Mesenchymal stem cell (in vitro differentiated cells and primary cell): ENCODE data around the gene PDPN.

ENCODE experiments used
- DNase-seq: peaks from one replicate; pipeline ENCODE4 v3.0.0-alpha.2; 2013
- H2AFZ ChIP-seq: one replicate; pipeline ENCODE4 v1.6.1; 2013; ENCODE audit warnings: low read depth, mild to moderate bottlenecking, control low read depth, inconsistent platforms, low read length, moderate library complexity
- H2AK5ac ChIP-seq: 2 replicates; pipeline ENCODE4 v1.6.1; 2013; ENCODE audit warnings: low read length, moderate library complexity, mild to moderate bottlenecking, inconsistent platforms; ENCODE audit not compliant: severe bottlenecking
- H2BK120ac ChIP-seq: one replicate; pipeline ENCODE4 v1.6.1; 2013; ENCODE audit warnings: low read depth, mild to moderate bottlenecking, inconsistent platforms, low read length, moderate library complexity
- H2BK12ac ChIP-seq, 2 experiments: one replicate each; pipeline ENCODE4 v1.6.1; 2013; ENCODE audit warnings: inconsistent platforms in 2 of 2, low read length in 2 of 2, mild to moderate bottlenecking in 2 of 2, moderate library complexity in 2 of 2, control low read depth in 1 of 2
- H2BK15ac ChIP-seq: one replicate; pipeline ENCODE4 v1.6.1; 2013; ENCODE audit warnings: mild to moderate bottlenecking, low read depth, inconsistent platforms; ENCODE audit not compliant: poor library complexity, severe bottlenecking
- H2BK5ac ChIP-seq: 2 replicates; pipeline ENCODE4 v1.6.1; 2013; ENCODE audit warnings: low read depth, mild to moderate bottlenecking, low read length, control low read depth, inconsistent platforms; ENCODE audit not compliant: poor library complexity, severe bottlenecking
- H3K14ac ChIP-seq, 2 experiments: one replicate each; pipeline ENCODE4 v1.6.1; 2013; ENCODE audit warnings: inconsistent platforms in 2 of 2, low read length in 2 of 2, control low read depth in 1 of 2, mild to moderate bottlenecking in 1 of 2, moderate library complexity in 1 of 2
- H3K18ac ChIP-seq, 2 experiments: one replicate each; pipeline ENCODE4 v1.6.1; 2013; ENCODE audit warnings: inconsistent platforms in 2 of 2, low read length in 2 of 2, control low read depth in 1 of 2, low read depth in 1 of 2, mild to moderate bottlenecking in 1 of 2
- H3K23ac ChIP-seq, 2 experiments: one replicate each; pipeline ENCODE4 v1.6.1; 2013; ENCODE audit warnings: inconsistent platforms in 2 of 2, low read length in 2 of 2, mild to moderate bottlenecking in 2 of 2, moderate library complexity in 2 of 2, control low read depth in 1 of 2
- H3K27ac ChIP-seq: 2 replicates; pipeline ENCODE4 v1.5.1; 2013; ENCODE audit warnings: mild to moderate bottlenecking, moderate library complexity, low read length, control low read depth, inconsistent platforms; ENCODE audit not compliant: poor library complexity, severe bottlenecking
- H3K27me3 ChIP-seq, 2 experiments: 2 replicates each; pipeline versions ENCODE4 v1.6.1 to v1.7.0; 2013; ENCODE audit warnings: low read length in 2 of 2, mild to moderate bottlenecking in 2 of 2, moderate library complexity in 2 of 2, control low read depth in 1 of 2, inconsistent platforms in 1 of 2; ENCODE audit not compliant: control insufficient read depth in 1 of 2, insufficient read depth in 1 of 2
- H3K36me3 ChIP-seq, 2 experiments: 2 replicates each; pipeline versions ENCODE4 v1.6.1 to v1.7.0; 2013; ENCODE audit warnings: low read length in 2 of 2, control low read depth in 1 of 2, inconsistent platforms in 1 of 2, low read depth in 1 of 2, mild to moderate bottlenecking in 1 of 2; ENCODE audit not compliant: insufficient read depth in 2 of 2, control insufficient read depth in 1 of 2
- H3K4ac ChIP-seq, 2 experiments: one replicate each; pipeline ENCODE4 v1.6.1; 2013; ENCODE audit warnings: inconsistent platforms in 2 of 2, low read length in 2 of 2, mild to moderate bottlenecking in 2 of 2, moderate library complexity in 2 of 2, control low read depth in 1 of 2, low read depth in 1 of 2
- H3K4me1 ChIP-seq: 2 replicates; pipeline ENCODE4 v1.6.1; 2013; ENCODE audit warnings: low read depth, low read length, control low read depth; ENCODE audit not compliant: control insufficient read depth, insufficient read depth
- H3K4me2 ChIP-seq: 2 replicates; pipeline ENCODE4 v1.6.1; 2013; ENCODE audit warnings: low read length, mild to moderate bottlenecking, inconsistent platforms; ENCODE audit not compliant: poor library complexity, severe bottlenecking
- H3K4me3 ChIP-seq, 2 experiments: 2 replicates each; pipeline versions ENCODE4 v1.5.1 to v1.7.0; 2013; ENCODE audit warnings: low read length in 2 of 2, mild to moderate bottlenecking in 2 of 2, control low read depth in 1 of 2, low read depth in 1 of 2; ENCODE audit not compliant: insufficient read depth in 1 of 2
- H3K79me1 ChIP-seq: replicated peaks from 2 replicates; pipeline ENCODE4 v1.6.1; 2013; ENCODE audit warnings: mild to moderate bottlenecking, control low read depth, low read length, inconsistent platforms; ENCODE audit not compliant: poor library complexity, severe bottlenecking
- H3K9ac ChIP-seq: 2 replicates; pipeline ENCODE4 v1.7.0; 2013; ENCODE audit warnings: mild to moderate bottlenecking, low read length, moderate library complexity
- H3K9me3 ChIP-seq: 2 replicates; pipeline ENCODE4 v1.7.0; 2013; ENCODE audit warnings: mild to moderate bottlenecking, low read length; ENCODE audit not compliant: control insufficient read depth
- H4K8ac ChIP-seq: one replicate; pipeline ENCODE4 v1.6.1; 2013; ENCODE audit warnings: inconsistent platforms, mild to moderate bottlenecking, low read length, moderate library complexity
- H4K91ac ChIP-seq: one replicate; pipeline ENCODE4 v1.6.1; 2013; ENCODE audit warnings: mild to moderate bottlenecking, low read length, inconsistent platforms
- WGBS: methylation state at CpG from one replicate; pipeline ENCODE4 v1.1.7; 2013; ENCODE audit warnings: mixed read lengths; 5-methylcytosine and 5-hydroxymethylcytosine counted together

PDPN gene

GRCh38 chr1:13544221-13544556 lies 39.4 kb upstream of the PDPN start:
- H2AK5ac ChIP-seq = no peak overlapping the region
- H2AFZ ChIP-seq = no peak overlapping the region
- no peak overlapping the region for H3K27ac ChIP-seq
- no peak overlapping the region for H3K18ac ChIP-seq
- H3K4ac ChIP-seq = no peak overlapping the region
- 69% methylated on average over 5 of the region's 5 CpGs for WGBS
- peaks cover 0 to 13% of the 10 kb centered on the region in 2 experiments for H3K27me3 ChIP-seq
- no peak for DNase-seq
- no peak overlapping the region for H2BK120ac ChIP-seq
- no peak overlapping the region for H3K4me2 ChIP-seq
- H4K91ac ChIP-seq = no peak overlapping the region
- no peaks in the 10 kb centered on the region for H3K4me1 ChIP-seq
- H3K14ac ChIP-seq = no peak overlapping the region
- no peak overlapping the region for H4K8ac ChIP-seq
- no peaks in the 10 kb centered on the region for H3K36me3 ChIP-seq
- H2BK5ac ChIP-seq = no peak overlapping the region
- no peaks in the 10 kb centered on the region for H3K9me3 ChIP-seq
- no peak overlapping the region for H3K23ac ChIP-seq
- H3K4me3 ChIP-seq = no peak overlapping the region
- no peak overlapping the region for H3K9ac ChIP-seq
- H2BK12ac ChIP-seq = no peak overlapping the region
- H3K79me1 ChIP-seq = no peaks in the 10 kb centered on the region
- no peak overlapping the region for H2BK15ac ChIP-seq

GRCh38 chr1:13546791-13547190 lies 36.8 kb upstream of the PDPN start:
- no peak overlapping the region for H3K4me2 ChIP-seq
- no peaks in the 10 kb centered on the region for H3K9me3 ChIP-seq
- no peak overlapping the region for H2BK120ac ChIP-seq
- H2BK15ac ChIP-seq = no peak overlapping the region
- no peak overlapping the region for H2AFZ ChIP-seq
- H3K14ac ChIP-seq = no peak overlapping the region
- H4K91ac ChIP-seq = no peak overlapping the region
- H3K36me3 ChIP-seq = no peaks in the 10 kb centered on the region
- no peak overlapping the region for H3K23ac ChIP-seq
- WGBS = 71% methylated on average over 3 of the region's 3 CpGs
- no peak overlapping the region for H3K27ac ChIP-seq
- H3K4me1 ChIP-seq = no peaks in the 10 kb centered on the region
- no peak overlapping the region for H2BK12ac ChIP-seq
- H4K8ac ChIP-seq = no peak overlapping the region
- no peak for DNase-seq
- H3K79me1 ChIP-seq = no peaks in the 10 kb centered on the region
- no peak overlapping the region for H3K9ac ChIP-seq
- no peak overlapping the region for H3K4ac ChIP-seq
- no peak overlapping the region for H3K4me3 ChIP-seq
- no peaks in the 10 kb centered on the region for H3K27me3 ChIP-seq
- no peak overlapping the region for H3K18ac ChIP-seq
- no peak overlapping the region for H2BK5ac ChIP-seq
- H2AK5ac ChIP-seq = no peak overlapping the region

GRCh38 chr1:13548281-13548680 lies 35.4 kb upstream of the PDPN start:
- no peak overlapping the region for H2AK5ac ChIP-seq
- H3K14ac ChIP-seq = no peak overlapping the region
- H3K27me3 ChIP-seq = no peaks in the 10 kb centered on the region
- no peak overlapping the region for H3K4me3 ChIP-seq
- H2AFZ ChIP-seq = no peak overlapping the region
- H3K9ac ChIP-seq = no peak overlapping the region
- H2BK12ac ChIP-seq = no peak overlapping the region
- no peak for DNase-seq
- H3K4me1 ChIP-seq = no peaks in the 10 kb centered on the region
- no peaks in the 10 kb centered on the region for H3K79me1 ChIP-seq
- H4K91ac ChIP-seq = no peak overlapping the region
- H3K23ac ChIP-seq = no peak overlapping the region
- no peak overlapping the region for H3K4me2 ChIP-seq
- no peak overlapping the region for H3K18ac ChIP-seq
- no peak overlapping the region for H4K8ac ChIP-seq
- WGBS = 79% methylated on average over 5 of the region's 6 CpGs
- no peak overlapping the region for H2BK5ac ChIP-seq
- no peaks in the 10 kb centered on the region for H3K9me3 ChIP-seq
- H3K36me3 ChIP-seq = no peaks in the 10 kb centered on the region
- H3K4ac ChIP-seq = no peak overlapping the region
- no peak overlapping the region for H2BK15ac ChIP-seq
- H3K27ac ChIP-seq = no peak overlapping the region
- no peak overlapping the region for H2BK120ac ChIP-seq

GRCh38 chr1:13549021-13549420 lies 34.6 kb upstream of the PDPN start:
- Histone ChIP-seq H3K4ac (no peak overlapping the region), H3K27me3 (no peaks in the 10 kb centered on the region), H3K9ac (no peak overlapping the region), H4K8ac (no peak overlapping the region), H3K4me2 (no peak overlapping the region), H4K91ac (no peak overlapping the region), H3K4me3 (no peak overlapping the region), H3K27ac (no peak overlapping the region), H2BK15ac (no peak overlapping the region), H2AFZ (no peak overlapping the region), H3K36me3 (no peaks in the 10 kb centered on the region), H3K79me1 (no peaks in the 10 kb centered on the region), H2AK5ac (no peak overlapping the region), H3K9me3 (no peaks in the 10 kb centered on the region), H2BK5ac (no peak overlapping the region), H3K4me1 (no peaks in the 10 kb centered on the region), H3K23ac (no peak overlapping the region), H3K14ac (no peak overlapping the region), H2BK12ac (no peak overlapping the region), H3K18ac (no peak overlapping the region), H2BK120ac (no peak overlapping the region)
- DNase-seq = no peak
- 81% methylated on average over 6 of the region's 6 CpGs for WGBS
